HepG2 (cell line): ENCODE measurements around the gene SERPINB7. TPM values are rescaled to one million over a fixed set of nuclear protein-coding genes. Genes with fewer than 3 reads are reported as not detected.

Experiments
- BRCA1 ChIP-seq: sonication (generic); formaldehyde crosslinking; IDR thresholded peaks from 2 replicates; pipeline ENCODE4 v1.4.0; 2020; ENCODE audit warnings: missing genetic modification reagents
- CBX5 ChIP-seq: sonication (generic); formaldehyde crosslinking; IDR thresholded peaks from 2 replicates; pipeline ENCODE4 v1.4.0; 2020; ENCODE audit warnings: missing genetic modification reagents, borderline replicate concordance
- CEBPB ChIP-seq: IDR thresholded peaks from 2 replicates; pipeline ENCODE4 v1.6.1; 2011; ENCODE audit warnings: low read depth, low read length, improper control_type of control experiment, borderline replicate concordance
- CREB1 ChIP-seq, 2 experiments: fragments of 450-650 bp in 1 of 2; IDR thresholded peaks; 2 replicates each; pipeline ENCODE4 v1.6.1; 2016 to 2017; ENCODE audit warnings: control low read depth in 1 of 2, mild to moderate bottlenecking in 1 of 2, missing compliant biosample characterization in 1 of 2, missing genetic modification characterization in 1 of 2
- ELF3 ChIP-seq: IDR thresholded peaks from 2 replicates; pipeline ENCODE4 v1.6.1; 2016; ENCODE audit warnings: missing genetic modification reagents, missing compliant biosample characterization
- ELF4 ChIP-seq: sonication (generic); formaldehyde crosslinking; IDR thresholded peaks from 2 replicates; pipeline ENCODE4 v1.5.0; 2020; ENCODE audit warnings: missing genetic modification reagents, mild to moderate bottlenecking, moderate library complexity, borderline replicate concordance
- ERF ChIP-seq: IDR thresholded peaks from 2 replicates; pipeline ENCODE4 v1.6.1; 2018; ENCODE audit warnings: missing biosample characterization, missing genetic modification reagents
- FOXA1 ChIP-seq, 2 experiments: fragments of 450-650 bp in 1 of 2; sonication (generic) in 1 of 2; formaldehyde crosslinking in 1 of 2; IDR thresholded peaks; 2 replicates each; pipeline versions ENCODE4 v1.4.0 to v1.6.1; 2016 to 2020; ENCODE audit warnings: missing genetic modification reagents in 1 of 2
- GTF3A ChIP-seq: sonication (generic); formaldehyde crosslinking; conservative IDR thresholded peaks from 2 replicates; pipeline ENCODE4 v1.4.0; 2020; ENCODE audit warnings: mild to moderate bottlenecking, missing genetic modification reagents
- KAT8 ChIP-seq: IDR thresholded peaks from 2 replicates; pipeline ENCODE4 v1.6.1; 2016; ENCODE audit warnings: missing genetic modification reagents, missing compliant biosample characterization
- LCORL ChIP-seq, 2 experiments: fragments of 450-650 bp in 1 of 2; sonication (generic) in 1 of 2; formaldehyde crosslinking in 1 of 2; IDR thresholded peaks; 2 replicates each; pipeline versions ENCODE4 v1.5.0 to v1.6.1; 2017 to 2020; ENCODE audit warnings: antibody characterized with exemption in 1 of 2, missing genetic modification reagents in 1 of 2
- MBNL3 ChIP-seq: fragments of 250-450 bp; sonication (Bioruptor Pico); conservative IDR thresholded peaks from 2 replicates; pipeline ENCODE4 v1.8.0; 2022; ENCODE audit warnings: mild to moderate bottlenecking, inconsistent platforms
- MTF1 ChIP-seq: sonication (generic); formaldehyde crosslinking; IDR thresholded peaks from 2 replicates; pipeline ENCODE4 v1.5.0; 2020; ENCODE audit warnings: missing genetic modification reagents
- MTF2 ChIP-seq: sonication (generic); formaldehyde crosslinking; IDR thresholded peaks from 2 replicates; pipeline ENCODE4 v1.5.0; 2020; ENCODE audit warnings: missing genetic modification reagents, borderline replicate concordance
- MXD4 ChIP-seq: IDR thresholded peaks from 2 replicates; pipeline ENCODE4 v1.6.1; 2016; ENCODE audit warnings: mild to moderate bottlenecking, missing biosample characterization, missing genetic modification reagents
- NFRKB ChIP-seq: fragments of 450-650 bp; IDR thresholded peaks from 2 replicates; pipeline ENCODE4 v1.6.1; 2017
- PAX8 ChIP-seq: sonication (generic); formaldehyde crosslinking; IDR thresholded peaks from 2 replicates; pipeline ENCODE4 v1.8.0; 2022; ENCODE audit warnings: mild to moderate bottlenecking, missing genetic modification reagents, borderline replicate concordance
- RELA ChIP-seq: sonication (generic); formaldehyde crosslinking; IDR thresholded peaks from 2 replicates; pipeline ENCODE4 v1.4.0; 2020; ENCODE audit warnings: missing genetic modification reagents
- SOX6 ChIP-seq, 2 experiments: fragments of 450-650 bp in 1 of 2; sonication (generic) in 1 of 2; formaldehyde crosslinking in 1 of 2; IDR thresholded peaks; 2 replicates each; pipeline versions ENCODE4 v1.4.0 to v1.6.1; 2017 to 2020; ENCODE audit warnings: antibody characterized with exemption in 1 of 2, mild to moderate bottlenecking in 1 of 2, missing genetic modification reagents in 1 of 2
- ZFP41 ChIP-seq: sonication (generic); formaldehyde crosslinking; IDR thresholded peaks from 2 replicates; pipeline ENCODE4 v1.4.0; 2020; ENCODE audit warnings: mild to moderate bottlenecking, missing genetic modification reagents, borderline replicate concordance
- ZNF10 ChIP-seq: sonication (generic); formaldehyde crosslinking; IDR thresholded peaks from 2 replicates; pipeline ENCODE4 v1.4.0; 2020; ENCODE audit warnings: mild to moderate bottlenecking, low read depth, missing genetic modification reagents, borderline replicate concordance
- ZNF572 ChIP-seq: sonication (generic); formaldehyde crosslinking; IDR thresholded peaks from 2 replicates; pipeline ENCODE4 v1.5.1; 2020; ENCODE audit warnings: mild to moderate bottlenecking, missing genetic modification reagents
- ZNF883 ChIP-seq: sonication (generic); formaldehyde crosslinking; IDR thresholded peaks from 2 replicates; pipeline ENCODE4 v1.5.1; 2020; ENCODE audit warnings: mild to moderate bottlenecking, missing genetic modification reagents; ENCODE audit errors: not compliant biosample characterization
- ZSCAN20 ChIP-seq: sonication (generic); formaldehyde crosslinking; IDR thresholded peaks from 2 replicates; pipeline ENCODE4 v1.4.0; 2020; ENCODE audit warnings: missing genetic modification reagents, mild to moderate bottlenecking, borderline replicate concordance
- polyA plus RNA-seq, 8 experiments: library from polyadenylated mRNA; depleted of rRNA in 3 of 8; stranded (reverse) in 7 of 8; unstranded in 1 of 8; fragments of >200 nt; fragmentation: Illumina TruSeq in 4 of 8; extraction: Trizol in 4 of 8; gene quantifications; 2 replicates each; pipeline versions ENCODE4 v1.2.1 to v1.2.3, GENCODE V29; 2011 to 2016; ENCODE audit warnings: low read depth in 4 of 8, missing spikeins in 1 of 8, mixed read lengths in 1 of 8; ENCODE audit not compliant: insufficient read depth in 1 of 8
- total RNA-seq, 5 experiments: library from RNA; depleted of rRNA; stranded (reverse); fragments of >200 nt; fragmentation: Illumina TruSeq; extraction: Trizol; gene quantifications; 2 replicates each; pipeline ENCODE4 v1.2.3, GENCODE V29; 2016; ENCODE audit warnings: low read depth in 1 of 5
- TF ChIP-seq, protein P1 (sequence below): IDR thresholded peaks from 2 replicates; pipeline ENCODE4 v1.6.1; 2012; ENCODE audit warnings: low read length, improper control_type of control experiment
- TF ChIP-seq, protein P2 (sequence below): sonication (generic); formaldehyde crosslinking; IDR thresholded peaks from 2 replicates; pipeline ENCODE4 v1.5.1; 2020; ENCODE audit warnings: missing genetic modification reagents, mild to moderate bottlenecking, borderline replicate concordance
- TF ChIP-seq, protein P3 (sequence below): IDR thresholded peaks from 2 replicates; pipeline ENCODE4 v1.6.1; 2016; ENCODE audit warnings: control low read depth

SERPINB7 gene
- total and polyA plus RNA-seq, 2 of the 13 experiments (the other 11 are each of a cell fraction or from before 2014, with no cell fraction given) = not detected

DNA sequence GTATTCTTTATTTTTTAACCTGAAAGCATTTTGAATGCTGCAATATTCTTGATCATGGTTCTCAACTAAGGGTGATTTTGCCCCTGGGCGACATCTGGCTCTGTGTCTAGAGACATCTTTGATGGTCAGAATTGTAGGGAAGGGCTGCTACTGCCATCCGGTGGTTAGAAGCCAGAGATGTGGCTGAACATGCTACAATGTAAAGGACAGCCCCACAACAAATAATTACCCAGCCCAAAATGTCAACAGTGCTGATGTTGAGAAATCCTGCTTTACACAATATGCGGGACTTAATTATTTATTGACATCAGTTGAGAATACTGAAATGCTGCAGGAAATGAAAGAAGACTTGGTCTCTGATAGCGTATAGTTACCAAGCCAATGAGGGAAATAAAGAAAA is 74.8 kb downstream of the SERPINB7 start (continued):
- TF ChIP-seq MTF2 (CRISPR knock-in tag) (no peak), SOX6 (IDR thresholded peaks at IDR 0.05) (no peak), SOX6 (CRISPR knock-in tag; IDR thresholded peaks at IDR 0.05) (peak; percentile 16; the same call in 1 of the 2 replicates), LCORL (IDR thresholded peaks at IDR 0.05) (no peak), LCORL (CRISPR knock-in tag; IDR thresholded peaks at IDR 0.05) (no peak), NFRKB (no peak), GTF3A (CRISPR knock-in tag) (no peak), PAX8 (CRISPR knock-in tag) (no peak), ZSCAN20 (CRISPR knock-in tag) (no peak), MBNL3 (CRISPR knock-in tag) (no peak), ERF (CRISPR knock-in tag) (no peak), ELF4 (CRISPR knock-in tag) (no peak), ZNF10 (CRISPR knock-in tag) (no peak), KAT8 (CRISPR knock-in tag) (no peak), ZFP41 (no peak), CREB1 (IDR thresholded peaks at IDR 0.05) (no peak), CREB1 (CRISPR knock-in tag; IDR thresholded peaks at IDR 0.05) (no peak), CBX5 (CRISPR knock-in tag) (no peak), BRCA1 (CRISPR knock-in tag) (no peak), ZNF572 (CRISPR knock-in tag) (no peak), ELF3 (no peak), RELA (CRISPR knock-in tag) (no peak), MTF1 (no peak), CEBPB (peak; percentile 59; the same call in 1 of the 2 replicates), FOXA1 (IDR thresholded peaks at IDR 0.05) (no peak), FOXA1 (CRISPR knock-in tag; IDR thresholded peaks at IDR 0.05) (peak; percentile 54), ZNF883 (CRISPR knock-in tag) (no peak), MXD4 (CRISPR knock-in tag) (no peak)
- TF ChIP-seq, protein P1, sequence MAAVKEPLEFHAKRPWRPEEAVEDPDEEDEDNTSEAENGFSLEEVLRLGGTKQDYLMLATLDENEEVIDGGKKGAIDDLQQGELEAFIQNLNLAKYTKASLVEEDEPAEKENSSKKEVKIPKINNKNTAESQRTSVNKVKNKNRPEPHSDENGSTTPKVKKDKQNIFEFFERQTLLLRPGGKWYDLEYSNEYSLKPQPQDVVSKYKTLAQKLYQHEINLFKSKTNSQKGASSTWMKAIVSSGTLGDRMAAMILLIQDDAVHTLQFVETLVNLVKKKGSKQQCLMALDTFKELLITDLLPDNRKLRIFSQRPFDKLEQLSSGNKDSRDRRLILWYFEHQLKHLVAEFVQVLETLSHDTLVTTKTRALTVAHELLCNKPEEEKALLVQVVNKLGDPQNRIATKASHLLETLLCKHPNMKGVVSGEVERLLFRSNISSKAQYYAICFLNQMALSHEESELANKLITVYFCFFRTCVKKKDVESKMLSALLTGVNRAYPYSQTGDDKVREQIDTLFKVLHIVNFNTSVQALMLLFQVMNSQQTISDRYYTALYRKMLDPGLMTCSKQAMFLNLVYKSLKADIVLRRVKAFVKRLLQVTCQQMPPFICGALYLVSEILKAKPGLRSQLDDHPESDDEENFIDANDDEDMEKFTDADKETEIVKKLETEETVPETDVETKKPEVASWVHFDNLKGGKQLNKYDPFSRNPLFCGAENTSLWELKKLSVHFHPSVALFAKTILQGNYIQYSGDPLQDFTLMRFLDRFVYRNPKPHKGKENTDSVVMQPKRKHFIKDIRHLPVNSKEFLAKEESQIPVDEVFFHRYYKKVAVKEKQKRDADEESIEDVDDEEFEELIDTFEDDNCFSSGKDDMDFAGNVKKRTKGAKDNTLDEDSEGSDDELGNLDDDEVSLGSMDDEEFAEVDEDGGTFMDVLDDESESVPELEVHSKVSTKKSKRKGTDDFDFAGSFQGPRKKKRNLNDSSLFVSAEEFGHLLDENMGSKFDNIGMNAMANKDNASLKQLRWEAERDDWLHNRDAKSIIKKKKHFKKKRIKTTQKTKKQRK = no peak
- TF ChIP-seq, protein P2, sequence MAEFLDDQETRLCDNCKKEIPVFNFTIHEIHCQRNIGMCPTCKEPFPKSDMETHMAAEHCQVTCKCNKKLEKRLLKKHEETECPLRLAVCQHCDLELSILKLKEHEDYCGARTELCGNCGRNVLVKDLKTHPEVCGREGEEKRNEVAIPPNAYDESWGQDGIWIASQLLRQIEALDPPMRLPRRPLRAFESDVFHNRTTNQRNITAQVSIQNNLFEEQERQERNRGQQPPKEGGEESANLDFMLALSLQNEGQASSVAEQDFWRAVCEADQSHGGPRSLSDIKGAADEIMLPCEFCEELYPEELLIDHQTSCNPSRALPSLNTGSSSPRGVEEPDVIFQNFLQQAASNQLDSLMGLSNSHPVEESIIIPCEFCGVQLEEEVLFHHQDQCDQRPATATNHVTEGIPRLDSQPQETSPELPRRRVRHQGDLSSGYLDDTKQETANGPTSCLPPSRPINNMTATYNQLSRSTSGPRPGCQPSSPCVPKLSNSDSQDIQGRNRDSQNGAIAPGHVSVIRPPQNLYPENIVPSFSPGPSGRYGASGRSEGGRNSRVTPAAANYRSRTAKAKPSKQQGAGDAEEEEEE (CRISPR knock-in tag) = no peak
- TF ChIP-seq, protein P3, sequence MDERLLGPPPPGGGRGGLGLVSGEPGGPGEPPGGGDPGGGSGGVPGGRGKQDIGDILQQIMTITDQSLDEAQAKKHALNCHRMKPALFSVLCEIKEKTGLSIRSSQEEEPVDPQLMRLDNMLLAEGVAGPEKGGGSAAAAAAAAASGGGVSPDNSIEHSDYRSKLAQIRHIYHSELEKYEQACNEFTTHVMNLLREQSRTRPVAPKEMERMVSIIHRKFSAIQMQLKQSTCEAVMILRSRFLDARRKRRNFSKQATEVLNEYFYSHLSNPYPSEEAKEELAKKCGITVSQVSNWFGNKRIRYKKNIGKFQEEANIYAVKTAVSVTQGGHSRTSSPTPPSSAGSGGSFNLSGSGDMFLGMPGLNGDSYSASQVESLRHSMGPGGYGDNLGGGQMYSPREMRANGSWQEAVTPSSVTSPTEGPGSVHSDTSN (CRISPR knock-in tag) = no peak
